EL (cell line): ENCODE measurements around the gene BCO1.
"Not testable (repeated sequence)": the region's sequence is repeated elsewhere in the genome, so short reads cannot be mapped to it uniquely, and the experiment has no call there.

Experiments used
- DNase-seq: peaks from one replicate; pipeline ENCODE4 v3.0.0-alpha.2; 2016

BCO1 gene, protein sequence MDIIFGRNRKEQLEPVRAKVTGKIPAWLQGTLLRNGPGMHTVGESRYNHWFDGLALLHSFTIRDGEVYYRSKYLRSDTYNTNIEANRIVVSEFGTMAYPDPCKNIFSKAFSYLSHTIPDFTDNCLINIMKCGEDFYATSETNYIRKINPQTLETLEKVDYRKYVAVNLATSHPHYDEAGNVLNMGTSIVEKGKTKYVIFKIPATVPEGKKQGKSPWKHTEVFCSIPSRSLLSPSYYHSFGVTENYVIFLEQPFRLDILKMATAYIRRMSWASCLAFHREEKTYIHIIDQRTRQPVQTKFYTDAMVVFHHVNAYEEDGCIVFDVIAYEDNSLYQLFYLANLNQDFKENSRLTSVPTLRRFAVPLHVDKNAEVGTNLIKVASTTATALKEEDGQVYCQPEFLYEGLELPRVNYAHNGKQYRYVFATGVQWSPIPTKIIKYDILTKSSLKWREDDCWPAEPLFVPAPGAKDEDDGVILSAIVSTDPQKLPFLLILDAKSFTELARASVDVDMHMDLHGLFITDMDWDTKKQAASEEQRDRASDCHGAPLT

DNA sequence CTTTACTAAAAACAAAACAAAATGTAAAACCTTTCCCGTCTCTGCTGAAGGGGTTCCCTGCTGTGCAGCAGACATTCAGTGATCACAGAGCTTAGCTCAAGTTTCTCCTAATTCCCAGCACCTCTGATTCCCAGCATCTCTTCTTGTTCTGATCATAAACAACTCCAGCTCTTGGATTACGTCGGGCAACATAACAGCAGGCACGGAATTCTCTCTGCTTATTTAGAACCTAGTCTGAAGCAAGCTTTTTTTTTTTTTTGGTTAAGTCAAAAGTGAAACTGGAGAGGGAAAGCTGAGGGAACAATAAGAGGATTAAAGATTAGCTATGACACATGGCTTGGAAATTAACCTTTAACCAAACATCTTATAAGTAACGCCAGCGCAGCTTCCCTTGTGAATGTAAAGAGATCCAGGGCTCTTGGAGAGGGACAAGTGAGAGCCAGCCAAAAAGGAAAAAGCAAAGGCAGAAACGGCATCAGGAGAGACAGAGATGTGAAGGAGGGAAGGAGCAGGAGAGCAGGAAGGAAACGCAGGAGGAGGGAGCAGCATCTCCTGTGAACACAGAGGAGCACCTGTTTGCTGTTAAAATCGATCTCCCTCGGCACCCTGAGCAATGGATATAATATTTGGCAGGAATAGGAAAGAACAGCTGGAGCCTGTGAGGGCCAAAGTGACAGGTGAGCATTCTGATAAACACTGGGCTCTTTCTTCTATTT is at the start of gene BCO1:
Gene BCO1 (plus strand): TSS at position 394 of the 716 bp plus-strand sequence. CDS start 220 bp downstream, at position 614.
- peak; percentile 53 for DNase-seq

DNA sequence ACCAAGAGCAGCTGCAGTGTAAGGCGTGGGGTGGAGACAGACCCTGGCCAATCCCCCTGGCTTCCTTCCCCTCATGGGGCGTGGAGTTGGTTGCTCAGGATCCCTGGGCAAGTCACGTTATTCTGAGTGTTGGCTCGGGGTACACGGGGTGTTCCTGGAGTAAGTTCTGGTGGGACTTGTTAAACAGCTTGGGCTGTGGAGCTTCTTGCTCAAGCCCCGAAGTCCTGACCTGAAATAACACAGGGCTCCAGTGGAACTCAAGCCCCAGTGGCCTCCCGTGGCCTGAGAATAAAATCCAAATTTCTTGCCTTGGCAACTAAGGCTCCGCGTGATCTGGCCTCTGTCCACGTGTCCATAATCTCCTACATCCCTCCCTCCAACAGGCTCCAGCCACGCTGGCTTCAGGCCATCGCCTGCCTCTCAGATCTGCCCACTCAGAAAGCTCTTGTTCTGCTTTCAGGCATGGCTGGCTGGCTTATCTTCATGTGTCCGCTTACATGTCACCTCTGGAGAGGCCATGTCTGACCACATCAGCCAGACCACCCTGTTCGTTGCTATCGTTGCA is 49.3 kb upstream of the BCO1 start:
- DNase-seq, result no peak

DNA sequence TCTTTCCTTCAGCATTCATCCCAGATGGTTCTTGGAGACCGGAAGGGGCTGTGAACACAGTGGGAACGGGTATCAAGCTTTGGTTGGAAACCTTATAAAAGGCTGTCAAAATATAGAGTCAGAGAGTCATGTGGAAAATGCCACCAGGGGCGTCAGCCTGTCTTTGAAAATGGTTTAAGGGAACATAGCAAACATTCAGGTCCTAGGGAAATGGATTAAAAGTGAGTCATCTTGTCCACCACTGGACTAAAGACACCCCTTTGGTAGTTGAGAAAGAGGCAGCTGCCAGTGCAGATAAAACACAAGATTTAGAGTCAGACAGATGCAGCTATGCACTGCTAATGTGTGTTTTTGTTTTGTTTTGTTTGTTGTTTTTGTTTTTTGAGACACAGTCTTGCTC is 47.8 kb upstream of the BCO1 start:
- peak; percentile 70 for DNase-seq

DNA sequence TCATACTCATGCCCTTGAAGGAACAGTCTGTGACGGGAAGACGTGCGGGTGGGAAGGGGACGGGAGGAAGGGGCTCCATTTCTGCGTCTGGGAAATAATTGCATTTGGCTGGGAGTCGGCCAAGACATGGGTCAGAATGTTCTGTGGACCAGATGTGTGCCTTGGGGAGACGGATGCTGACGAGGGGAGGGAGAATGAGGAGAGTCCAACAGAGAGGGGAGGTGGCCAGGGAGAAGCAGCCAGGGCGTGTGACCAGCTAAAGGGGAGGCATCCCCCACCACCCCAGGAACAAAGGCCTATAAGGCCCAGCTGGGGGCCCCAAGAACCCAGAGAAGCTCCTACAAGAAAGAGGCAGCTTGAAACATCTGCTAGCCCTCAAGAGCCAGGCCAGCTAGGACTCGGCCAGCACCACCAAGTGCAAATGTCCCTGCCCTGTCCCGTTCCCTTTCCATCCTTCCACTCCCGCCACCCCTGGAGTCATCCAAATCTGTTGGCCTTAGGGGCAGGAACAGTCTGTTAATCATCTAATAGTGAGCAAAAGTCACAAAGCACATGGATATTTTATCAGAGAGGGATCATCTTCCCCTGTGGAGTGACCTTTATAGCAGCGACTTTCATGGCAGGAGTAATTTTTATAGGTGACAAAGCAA is 42.5 kb upstream of the BCO1 start:
- DNase-seq, result no peak

DNA sequence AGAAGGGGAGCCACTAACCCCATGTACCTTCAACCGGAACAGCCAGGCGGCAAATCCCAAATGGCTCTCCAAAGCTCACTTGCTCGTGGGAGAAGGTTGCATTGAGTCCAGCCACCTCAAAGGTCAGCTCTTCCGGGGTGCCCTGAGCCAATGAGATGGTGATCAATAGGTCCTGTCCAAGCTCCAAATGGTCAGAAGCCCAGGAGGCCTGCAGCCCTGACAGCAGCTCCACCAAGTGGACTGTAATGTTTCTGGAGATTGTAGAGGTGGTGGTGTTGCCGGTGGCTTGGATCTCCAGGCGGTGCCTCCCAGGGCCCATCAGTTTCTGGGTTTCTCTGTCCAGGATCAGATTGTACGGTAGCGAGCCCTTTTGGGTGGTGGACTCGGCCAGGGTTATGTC is 39.9 kb upstream of the BCO1 start:
- DNase-seq, result peak; percentile 23

DNA sequence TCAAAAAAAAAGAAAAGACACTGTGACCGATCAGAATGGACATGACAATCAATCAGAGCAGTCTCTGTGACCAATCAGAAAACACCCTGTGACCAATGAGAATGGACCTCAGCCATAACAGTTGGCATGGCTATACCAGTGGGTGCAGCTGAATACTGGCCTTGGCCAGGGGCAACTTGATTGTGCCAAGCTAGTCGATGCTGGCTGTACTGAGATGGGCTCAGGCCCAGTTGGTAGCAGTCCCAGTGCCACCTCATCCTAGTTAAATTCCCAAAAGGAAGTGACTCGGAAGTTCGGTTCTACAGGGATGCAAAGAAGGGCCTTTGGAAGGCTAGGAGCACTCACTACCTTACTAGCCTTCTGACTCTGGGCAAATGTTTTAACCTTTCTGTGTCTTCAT is 37.2 kb upstream of the BCO1 start:
- DNase-seq, result peak; percentile 16

DNA sequence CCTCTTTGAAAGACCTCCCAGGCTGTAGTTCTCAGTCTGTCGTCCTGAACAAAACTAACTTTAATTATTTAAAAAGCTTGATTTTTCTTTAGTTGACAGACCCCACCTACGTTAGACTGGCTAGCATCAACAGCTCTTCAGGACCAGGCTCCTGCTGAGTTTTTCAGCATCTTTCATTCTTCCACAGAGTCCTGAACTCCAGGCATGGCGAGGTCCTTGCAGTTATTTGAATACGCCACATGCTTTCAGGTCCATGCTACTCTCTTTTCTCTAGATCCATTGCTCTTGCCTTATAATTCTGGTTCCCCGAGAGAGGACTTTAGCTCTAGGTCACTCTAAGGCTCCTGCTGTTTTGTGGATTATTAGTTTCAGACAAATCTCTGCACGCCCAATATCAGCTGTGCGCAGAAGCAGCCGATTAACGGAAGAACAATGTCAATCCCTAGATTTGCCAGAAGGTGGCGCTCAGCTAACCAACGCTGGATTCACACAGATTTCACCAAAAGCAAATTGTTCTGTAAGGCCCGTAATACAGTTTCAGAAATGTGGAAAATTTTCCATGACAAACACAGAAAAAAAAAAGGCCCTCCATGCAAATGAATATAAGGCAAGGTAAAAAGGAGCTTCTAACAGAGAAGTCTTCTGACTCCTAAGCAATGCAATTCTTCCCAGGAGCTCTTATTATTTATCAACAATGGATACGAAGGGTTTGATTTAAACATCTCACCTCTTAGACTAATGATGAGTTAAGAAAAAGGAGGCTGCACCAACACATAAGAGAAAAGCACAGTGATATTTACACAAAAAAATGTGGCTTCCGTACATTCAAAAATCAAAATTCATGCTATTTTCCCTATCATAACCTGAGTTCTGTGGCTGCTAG is 33.5 kb upstream of the BCO1 start:
- DNase-seq, result peak; percentile 52

DNA sequence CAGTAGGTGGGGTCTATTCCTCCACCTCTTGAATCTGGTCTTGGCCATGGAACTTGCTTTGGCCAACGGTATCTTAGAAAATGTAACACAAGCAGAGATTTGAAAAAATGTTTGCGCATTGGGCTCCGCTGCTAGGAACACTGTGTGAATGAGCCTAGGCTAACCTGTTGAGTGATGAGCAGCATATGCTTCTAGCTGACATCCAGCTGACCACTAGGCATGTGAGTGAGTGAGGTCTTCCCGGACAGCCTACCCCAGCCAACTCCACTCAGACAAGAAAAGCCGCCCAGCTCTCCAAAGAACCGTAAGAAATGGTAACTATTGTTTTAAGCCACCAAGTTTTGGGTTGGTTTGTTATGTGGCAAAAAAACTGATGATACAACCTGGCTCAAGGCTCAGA is 31.4 kb upstream of the BCO1 start:
- DNase-seq, result no peak

DNA sequence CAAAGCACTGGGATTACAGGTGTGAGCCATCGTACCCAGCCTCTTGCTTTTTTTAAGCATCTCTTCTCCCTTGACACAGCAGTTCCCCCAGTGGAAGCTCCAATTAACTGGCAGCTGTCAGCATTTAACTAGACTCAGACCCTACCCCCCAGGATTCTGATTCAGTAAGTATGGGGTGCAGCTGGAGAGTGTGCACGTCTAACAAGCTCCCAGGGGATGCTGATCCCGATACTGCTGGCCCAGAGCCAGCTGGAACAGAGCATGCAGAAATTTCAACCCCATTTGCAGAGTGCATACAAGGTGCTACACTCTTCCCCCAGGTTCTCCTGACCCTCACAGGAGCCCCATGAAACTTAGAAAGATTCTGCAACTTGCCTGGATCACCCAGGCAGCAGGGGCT is 27.7 kb upstream of the BCO1 start:
- DNase-seq, result no peak

DNA sequence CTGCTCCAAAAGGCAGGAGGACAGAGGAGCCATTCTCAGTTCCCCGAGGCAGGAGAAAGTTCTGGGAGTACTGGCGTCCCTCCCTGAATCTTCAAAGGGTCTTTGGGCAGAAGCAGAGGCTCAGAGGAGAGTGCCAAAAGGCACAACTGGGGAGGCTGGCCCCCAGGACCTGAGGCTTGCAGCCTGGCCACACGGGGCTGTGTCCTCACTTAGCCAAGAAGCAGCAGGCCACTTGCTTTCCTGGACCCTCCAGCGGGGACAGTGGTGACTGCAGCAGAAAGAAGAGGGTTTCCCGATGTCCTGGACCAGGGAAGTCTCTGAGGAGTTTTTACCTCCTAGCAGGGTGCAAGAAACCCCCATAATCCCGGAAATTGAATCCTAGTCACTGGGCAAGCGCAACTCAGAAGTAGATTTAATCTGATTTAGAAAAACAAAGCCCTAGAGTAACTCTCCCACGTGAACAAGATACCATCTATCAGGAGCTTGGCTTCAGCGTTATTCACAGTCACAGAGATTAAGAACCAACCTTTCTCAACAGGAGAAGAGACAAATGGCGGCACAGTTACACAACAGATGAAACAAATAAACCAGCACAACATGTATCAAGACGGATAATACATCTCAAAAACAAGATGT is 25.5 kb upstream of the BCO1 start:
- DNase-seq, result no peak

DNA sequence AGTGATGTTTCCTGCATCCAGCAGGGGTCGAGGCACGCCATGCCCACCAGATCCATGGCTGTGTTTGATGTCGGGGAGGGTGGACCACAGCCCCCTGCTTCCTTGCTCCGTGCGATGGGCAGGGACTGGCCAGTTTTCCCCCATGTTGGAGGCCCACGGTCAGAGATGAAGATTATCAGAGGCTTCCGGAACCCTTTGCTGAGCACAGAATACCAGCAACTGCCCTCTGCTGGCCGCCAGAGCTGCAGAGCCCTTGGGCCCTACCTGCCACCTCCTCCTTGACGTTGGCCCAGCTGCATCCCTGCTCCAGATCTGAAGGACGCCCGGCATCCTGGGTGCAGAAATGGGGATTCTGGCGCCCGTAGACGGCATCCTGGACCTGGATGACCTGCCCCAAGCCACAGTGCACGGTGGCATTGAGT is 23.7 kb upstream of the BCO1 start:
- peak; percentile 13 for DNase-seq

DNA sequence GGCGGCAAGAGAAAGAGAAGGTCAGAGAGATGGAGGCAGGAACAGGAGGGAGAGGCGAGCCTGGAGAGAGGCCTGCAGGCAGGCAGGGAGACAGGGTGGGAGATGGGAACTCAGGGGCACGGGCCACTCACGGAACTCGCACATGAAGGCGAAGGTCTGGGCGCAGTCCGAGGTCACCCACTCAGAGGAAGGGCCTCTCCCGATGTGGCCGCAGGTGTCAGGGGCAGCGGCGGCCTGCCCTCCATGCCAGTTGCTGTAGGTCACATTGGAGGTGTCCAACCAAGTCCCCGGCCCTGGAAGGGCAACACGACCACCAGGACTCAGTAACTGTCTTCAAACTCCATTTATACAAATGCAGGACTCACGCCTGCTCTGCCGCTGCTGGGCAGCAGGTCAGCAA is 22.4 kb upstream of the BCO1 start:
- no peak for DNase-seq

DNA sequence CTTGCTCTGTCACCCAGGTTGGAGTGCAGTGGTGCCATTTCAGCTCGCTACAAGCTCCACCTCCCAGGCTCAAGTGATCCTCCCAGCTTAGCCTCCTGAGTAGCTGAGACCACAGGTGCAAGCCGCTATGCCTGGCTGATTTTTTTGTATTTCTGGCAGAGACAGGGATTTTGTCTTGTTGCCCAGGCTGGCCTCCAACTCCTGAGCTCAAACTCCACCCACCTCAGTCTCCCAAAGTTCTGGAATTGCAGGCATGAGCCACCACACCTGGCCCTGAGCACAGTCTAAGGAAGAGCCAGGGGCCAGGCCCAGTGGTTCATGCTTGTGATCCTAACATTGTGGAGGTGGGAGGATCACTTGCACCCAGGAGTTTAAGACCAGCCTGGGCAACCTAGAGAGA is 21.8 kb upstream of the BCO1 start:
- DNase-seq, result no peak

DNA sequence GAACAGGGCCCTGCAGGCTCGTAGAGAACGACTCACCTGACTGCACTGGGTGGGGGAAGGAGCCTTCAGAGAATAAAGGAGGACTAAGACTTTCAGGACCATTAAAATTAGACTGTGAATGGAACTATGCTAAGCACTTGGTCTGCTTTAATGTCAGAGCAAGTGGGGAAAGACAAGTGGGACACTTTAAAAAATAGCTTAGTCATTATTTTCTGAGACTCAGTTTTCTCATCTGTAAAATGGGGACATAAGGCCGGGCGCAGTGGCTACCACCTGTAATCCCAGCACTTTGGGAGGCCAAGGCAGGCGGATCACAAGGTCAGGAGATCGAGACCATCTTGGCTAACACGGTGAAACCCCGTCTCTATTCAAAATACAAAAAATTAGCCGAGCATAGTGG is 19.3 kb upstream of the BCO1 start:
- no peak for DNase-seq

DNA sequence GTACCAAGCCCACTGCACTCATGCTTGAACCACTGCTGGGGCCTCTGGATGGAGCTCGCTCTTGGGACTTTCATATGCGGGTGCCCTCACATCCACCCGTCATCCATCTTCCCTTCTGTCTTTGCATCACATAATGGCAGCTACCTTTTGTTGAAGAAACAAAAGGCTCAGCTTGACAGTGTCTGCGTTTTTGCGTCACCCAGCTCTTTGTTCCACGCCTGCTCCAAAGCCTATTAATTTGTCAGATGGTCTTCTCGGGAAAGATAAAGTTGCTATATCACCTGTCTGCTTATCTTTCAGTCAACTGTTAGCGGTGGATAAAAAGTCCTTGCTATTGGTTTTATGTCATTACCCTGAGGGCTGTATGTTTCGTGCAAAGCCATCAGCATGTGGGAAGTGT is 18.1 kb upstream of the BCO1 start:
- DNase-seq, result no peak

DNA sequence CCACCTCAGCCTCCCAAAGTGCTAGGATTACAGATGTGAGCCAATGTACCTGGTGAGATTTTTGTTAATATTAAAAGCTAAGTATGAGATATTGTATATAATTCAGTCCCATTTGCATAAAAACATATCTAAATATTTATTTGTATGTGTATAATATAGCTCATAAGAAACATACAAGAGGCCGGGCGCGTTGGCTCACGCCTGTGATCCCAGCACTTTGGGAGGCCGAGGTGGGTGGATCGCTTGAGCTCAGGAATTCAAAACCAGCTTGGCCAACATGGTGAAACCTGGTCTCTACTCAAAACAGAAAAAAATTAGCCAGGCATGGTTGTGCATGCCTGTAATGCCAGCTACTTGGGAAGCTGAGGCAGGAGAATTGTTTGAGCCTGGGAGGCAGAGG is 16.8 kb upstream of the BCO1 start:
- DNase-seq, result no peak

DNA sequence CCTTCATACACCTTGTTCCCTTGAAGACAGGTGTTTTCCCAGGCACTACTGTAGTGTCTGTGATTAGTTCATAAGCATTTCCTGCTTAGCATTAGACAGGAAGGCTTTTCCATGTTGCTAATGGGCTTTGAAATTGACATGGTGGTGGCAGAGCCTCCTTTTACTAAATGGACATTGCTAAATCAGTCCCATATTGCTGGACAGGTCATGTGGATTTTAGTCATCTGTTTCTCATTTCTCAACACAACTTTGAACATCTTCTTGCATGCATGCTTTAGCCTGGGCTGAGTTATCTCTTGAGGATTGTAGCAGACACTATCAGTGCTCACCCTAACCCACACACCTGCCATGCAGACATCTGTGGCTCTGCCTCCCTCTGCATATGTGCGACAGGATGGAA is 13.7 kb upstream of the BCO1 start:
- DNase-seq, result no peak

DNA sequence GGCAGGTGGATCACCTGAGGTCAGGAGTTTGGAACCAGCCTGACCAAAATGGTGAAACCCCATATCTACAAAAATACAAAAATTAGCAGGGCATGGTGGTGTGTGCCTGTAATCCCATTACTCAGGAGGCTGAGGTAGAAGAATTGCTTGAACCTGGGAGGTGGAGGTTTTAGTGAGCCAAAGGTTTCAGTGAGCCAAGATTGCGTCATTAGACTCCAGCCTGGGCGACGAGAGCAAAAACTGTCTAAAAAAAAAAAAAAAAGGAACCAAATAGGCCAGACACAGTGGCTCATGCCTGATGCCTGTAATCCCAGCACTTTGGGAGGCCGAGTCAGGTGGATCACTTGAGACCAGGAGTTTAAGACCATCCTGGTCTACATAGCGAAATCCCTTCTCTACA is 12.8 kb upstream of the BCO1 start:
- not testable (repeated sequence) for DNase-seq

DNA sequence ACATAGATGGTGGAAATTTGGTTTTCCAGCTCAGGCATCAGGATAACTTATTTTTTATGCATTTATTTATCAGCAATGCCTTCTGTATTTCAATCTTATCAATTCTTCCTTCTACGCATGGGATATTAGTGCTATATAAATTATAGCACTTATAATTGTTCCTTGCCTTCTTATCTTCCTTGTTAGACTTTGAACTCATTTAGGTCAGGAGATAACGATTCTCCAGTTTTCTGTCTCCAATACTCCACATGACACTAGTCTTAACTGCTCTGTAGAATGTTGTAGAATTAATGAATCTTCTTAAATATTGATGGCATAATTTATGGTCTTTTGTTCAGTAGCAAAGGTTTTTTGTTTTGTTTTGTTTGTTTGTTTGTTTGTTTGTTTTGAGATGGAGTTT is 10.7 kb upstream of the BCO1 start:
- DNase-seq, result no peak

DNA sequence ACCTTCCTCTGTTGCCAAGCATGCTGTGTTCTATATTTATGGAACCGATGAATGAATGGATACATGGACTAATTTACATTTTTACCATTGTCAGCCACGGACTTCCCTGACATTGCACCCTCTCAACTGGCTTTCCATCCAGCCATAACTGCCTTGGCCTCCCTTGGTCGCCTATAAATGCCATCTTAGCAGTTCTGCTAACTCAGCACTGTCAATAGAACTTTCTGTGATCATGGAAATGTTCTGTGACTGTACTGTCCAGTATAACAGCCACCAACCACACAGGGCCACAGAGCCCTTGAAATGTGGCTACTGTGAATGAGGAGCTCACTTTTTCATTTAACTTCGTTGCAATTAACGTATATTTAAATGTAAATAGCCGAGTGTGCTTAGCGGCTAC is 8.7 kb upstream of the BCO1 start:
- no peak for DNase-seq

DNA sequence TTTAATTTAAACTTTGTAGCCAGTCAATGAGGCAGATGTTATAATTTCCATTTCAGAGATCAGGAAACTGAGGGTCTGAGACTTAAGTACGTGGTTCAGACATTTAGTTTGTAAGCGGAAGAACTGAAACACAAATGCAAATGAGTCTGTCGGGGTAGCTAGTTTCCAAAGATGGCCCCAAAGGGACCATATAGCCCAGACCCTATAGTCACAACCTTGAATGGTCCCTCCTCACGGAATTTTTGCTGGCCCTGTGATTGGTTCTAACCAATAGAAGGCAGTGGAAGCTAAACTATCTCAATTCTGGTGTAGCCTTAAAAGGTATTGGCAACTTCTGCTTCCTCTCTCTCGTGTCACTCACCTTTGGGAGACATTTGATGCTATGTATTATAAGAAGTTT is 7.5 kb upstream of the BCO1 start:
- DNase-seq, result no peak
